HAP-1 (cell line): ENCODE measurements around the gene LRRC27.

Source experiments
- DNase-seq, 2 experiments: peaks; one replicate each; pipeline ENCODE4 v3.0.0-alpha.2; 2016 to 2020; ENCODE audit warnings: low spot score in 2 of 2
- H3K27me3 ChIP-seq: fragments of 250-450 bp; sonication (Bioruptor Pico); 2 replicates; pipeline ENCODE4 v1.5.1; 2020; ENCODE audit warnings: low read depth, mild to moderate bottlenecking, moderate library complexity
- H3K36me3 ChIP-seq: fragments of 250-450 bp; sonication (Bioruptor Pico); replicated peaks from 2 replicates; pipeline ENCODE4 v1.5.1; 2020; ENCODE audit warnings: mild to moderate bottlenecking
- H3K4me1 ChIP-seq: fragments of 250-450 bp; sonication (Bioruptor Pico); 2 replicates; pipeline ENCODE4 v1.5.1; 2020; ENCODE audit warnings: mild to moderate bottlenecking
- H3K4me3 ChIP-seq: fragments of 250-450 bp; sonication (Bioruptor Pico); 2 replicates; pipeline ENCODE4 v1.5.1; 2020; ENCODE audit warnings: mild to moderate bottlenecking, moderate library complexity
- H3K9me3 ChIP-seq: fragments of 250-450 bp; sonication (Bioruptor Pico); 2 replicates; pipeline ENCODE4 v1.5.1; 2020; ENCODE audit warnings: mild to moderate bottlenecking, moderate library complexity
- in situ Hi-C: fragments of 300-500 bp; cut with MboI; formaldehyde crosslinking; loops from 3 replicates; pipeline ENCODE4 v1.14.3; 2020; ENCODE audit warnings: low sequenced_read_pairs, inconsistent platforms, mixed read lengths

Gene LRRC27

GRCh38 chr10:132357286-132358058, 25.5 kb downstream of the LRRC27 start:
- in situ Hi-C loops, result no loop called here
- Histone ChIP-seq H3K27me3 (no peaks in the 10 kb centered on the region), H3K4me1 (no peaks in the 10 kb centered on the region), H3K4me3 (no peak overlapping the region), H3K36me3 (no peaks in the 10 kb centered on the region), H3K9me3 (no peaks in the 10 kb centered on the region)
- DNase-seq, result no peak

- H3K4me3 ChIP-seq, result no peak overlapping the region
- H3K36me3 ChIP-seq, result no peaks in the 10 kb centered on the region
- no peaks in the 10 kb centered on the region for H3K4me1 ChIP-seq
- H3K27me3 ChIP-seq, result no peaks in the 10 kb centered on the region
- H3K9me3 ChIP-seq, result no peaks in the 10 kb centered on the region
- DNase-seq, result no peak
- in situ Hi-C loops, result no loop called here
These were observed 27.5 kb downstream of the LRRC27 start for GRCh38 chr10:132359305-132360040.

GRCh38 chr10:132360766-132361447, 28.9 kb downstream of the LRRC27 start:
- DNase-seq, result peak in 1 of 2 experiments; percentile 71
- in situ Hi-C loops, result no loop called here
- Histone ChIP-seq H3K27me3 (no peaks in the 10 kb centered on the region), H3K9me3 (no peaks in the 10 kb centered on the region), H3K36me3 (no peaks in the 10 kb centered on the region), H3K4me1 (no peaks in the 10 kb centered on the region), H3K4me3 (no peak overlapping the region)

- in situ Hi-C loops, result no loop called here
- no peak for DNase-seq
These were observed 29.6 kb downstream of the LRRC27 start for GRCh38 chr10:132361581-132362101.

GRCh38 chr10:132362151-132362611, 30.2 kb downstream of the LRRC27 start:
- no peak overlapping the region for H3K4me3 ChIP-seq
- no peaks in the 10 kb centered on the region for H3K27me3 ChIP-seq
- DNase-seq, result no peak
- no peaks in the 10 kb centered on the region for H3K36me3 ChIP-seq
- in situ Hi-C loops, result no loop called here
- no peaks in the 10 kb centered on the region for H3K9me3 ChIP-seq
- H3K4me1 ChIP-seq, result no peaks in the 10 kb centered on the region

More at GRCh38 chr10:132361581-132362101, 29.6 kb downstream of the LRRC27 start:
- no peaks in the 10 kb centered on the region for H3K27me3 ChIP-seq
- no peaks in the 10 kb centered on the region for H3K36me3 ChIP-seq
- H3K4me1 ChIP-seq, result no peaks in the 10 kb centered on the region
- no peaks in the 10 kb centered on the region for H3K9me3 ChIP-seq
- no peak overlapping the region for H3K4me3 ChIP-seq

GRCh38 chr10:132363376-132363775, 31.4 kb downstream of the LRRC27 start:
- Histone ChIP-seq H3K4me3 (no peak overlapping the region), H3K27me3 (no peaks in the 10 kb centered on the region), H3K9me3 (no peaks in the 10 kb centered on the region), H3K36me3 (no peaks in the 10 kb centered on the region), H3K4me1 (no peaks in the 10 kb centered on the region)
- DNase-seq, result no peak
- in situ Hi-C loops, result no loop called here

- DNase-seq, result peak in 1 of 2 experiments; percentile 31
- Histone ChIP-seq H3K36me3 (no peaks in the 10 kb centered on the region), H3K4me3 (no peak overlapping the region), H3K27me3 (no peaks in the 10 kb centered on the region), H3K4me1 (no peaks in the 10 kb centered on the region), H3K9me3 (no peaks in the 10 kb centered on the region)
- in situ Hi-C loops, result no loop called here
These were observed 32.1 kb downstream of the LRRC27 start for GRCh38 chr10:132363921-132364593.

- no peaks in the 10 kb centered on the region for H3K9me3 ChIP-seq
- no peak overlapping the region for H3K4me3 ChIP-seq
- H3K4me1 ChIP-seq, result no peaks in the 10 kb centered on the region
- in situ Hi-C loops, result no loop called here
- H3K27me3 ChIP-seq, result no peaks in the 10 kb centered on the region
- DNase-seq, result no peak
- no peaks in the 10 kb centered on the region for H3K36me3 ChIP-seq
These were observed 32.6 kb downstream of the LRRC27 start for GRCh38 chr10:132364594-132364970.

- H3K9me3 ChIP-seq, result no peaks in the 10 kb centered on the region
- H3K4me1 ChIP-seq, result no peaks in the 10 kb centered on the region
- no peak for DNase-seq
- no peaks in the 10 kb centered on the region for H3K27me3 ChIP-seq
- H3K4me3 ChIP-seq, result no peak overlapping the region
- in situ Hi-C loops, result no loop called here
- H3K36me3 ChIP-seq, result no peaks in the 10 kb centered on the region
These were observed 33.1 kb downstream of the LRRC27 start for GRCh38 chr10:132365102-132365501.

- no peak for DNase-seq
- Histone ChIP-seq H3K9me3 (no peaks in the 10 kb centered on the region), H3K4me1 (no peaks in the 10 kb centered on the region), H3K27me3 (no peaks in the 10 kb centered on the region), H3K36me3 (no peaks in the 10 kb centered on the region), H3K4me3 (no peak overlapping the region)
- in situ Hi-C loops, result no loop called here
These were observed 34.0 kb downstream of the LRRC27 start for GRCh38 chr10:132366006-132366405.

GRCh38 chr10:132366499-132366898, 34.5 kb downstream of the LRRC27 start:
- DNase-seq, result no peak
- Histone ChIP-seq H3K4me3 (no peak overlapping the region), H3K36me3 (no peaks in the 10 kb centered on the region), H3K9me3 (no peaks in the 10 kb centered on the region), H3K4me1 (no peaks in the 10 kb centered on the region), H3K27me3 (no peaks in the 10 kb centered on the region)
- in situ Hi-C loops, result no loop called here

GRCh38 chr10:132368391-132368790, 36.4 kb downstream of the LRRC27 start:
- Histone ChIP-seq H3K36me3 (no peaks in the 10 kb centered on the region), H3K4me3 (no peak overlapping the region), H3K4me1 (no peaks in the 10 kb centered on the region), H3K27me3 (no peaks in the 10 kb centered on the region), H3K9me3 (no peaks in the 10 kb centered on the region)
- in situ Hi-C loops, result no loop called here
- no peak for DNase-seq

GRCh38 chr10:132368881-132369635, 37.1 kb downstream of the LRRC27 start:
- Histone ChIP-seq H3K4me3 (no peak overlapping the region), H3K9me3 (no peaks in the 10 kb centered on the region), H3K36me3 (no peaks in the 10 kb centered on the region), H3K4me1 (no peaks in the 10 kb centered on the region), H3K27me3 (no peaks in the 10 kb centered on the region)
- in situ Hi-C loops, result no loop called here
- no peak for DNase-seq
